Gastroesophageal sphincter (tissue), 4 donors: ENCODE results near the gene ITGAL. TPM values are rescaled to one million over a fixed set of nuclear protein-coding genes. Genes with fewer than 3 reads are reported as not detected.

ENCODE experiments used
- ATAC-seq: fragments of 150-250 bp; one replicate; pipeline ENCODE4 v1.9.1; 2016; ENCODE audit warnings: mild to moderate bottlenecking, moderate library complexity
- H3K27ac ChIP-seq, 4 donors: fragments of 200-600 bp; sonication (generic) in 3 of 4; 1 replicate in 3 of 4; 2 replicates in 1 of 4; pipeline ENCODE4 v1.5.1; 2016 to 2019
- H3K27me3 ChIP-seq: fragments of 200-600 bp; sonication (generic); one replicate; pipeline ENCODE4 v1.5.1; 2019
- H3K36me3 ChIP-seq, 2 donors: fragments of 200-600 bp; sonication (generic); one replicate each; pipeline ENCODE4 v1.5.1; 2019; ENCODE audit warnings: control low read depth in 1 of 2
- H3K4me1 ChIP-seq, 3 donors: fragments of 200-600 bp; sonication (generic); 1 replicate in 2 of 3; 2 replicates in 1 of 3; pipeline ENCODE4 v1.5.1; 2016 to 2019; ENCODE audit warnings: control low read depth in 2 of 3
- H3K4me3 ChIP-seq, 2 donors: fragments of 200-600 bp; sonication (generic); one replicate each; pipeline ENCODE4 v1.5.1; 2019; ENCODE audit warnings: mild to moderate bottlenecking in 1 of 2, moderate library complexity in 1 of 2
- H3K9me3 ChIP-seq, 3 donors: fragments of 200-600 bp; sonication (generic); one replicate each; pipeline ENCODE4 v1.5.1; 2017 to 2019; ENCODE audit warnings: control low read depth in 2 of 3
- EP300 ChIP-seq: sonication (generic); formaldehyde crosslinking; IDR thresholded peaks from one replicate; pipeline ENCODE4 v1.6.1; 2017; ENCODE audit warnings: antibody characterized with exemption, mild to moderate bottlenecking
- POLR2A ChIP-seq, 2 donors: fragments of 450-650 bp; IDR thresholded peaks; one replicate each; pipeline ENCODE4 v1.6.1; 2017; ENCODE audit warnings: antibody characterized with exemption in 2 of 2, mild to moderate bottlenecking in 2 of 2, moderate library complexity in 1 of 2
- POLR2AphosphoS5 ChIP-seq: sonication (generic); formaldehyde crosslinking; IDR thresholded peaks from one replicate; pipeline ENCODE4 v1.6.1; 2017; ENCODE audit warnings: antibody characterized with exemption
- WGBS, 2 donors: methylation state at CpG; one replicate each; pipeline ENCODE4 v1.1.5; 2018; ENCODE audit warnings: low coverage in 1 of 2; 5-methylcytosine and 5-hydroxymethylcytosine counted together
- total RNA-seq, 4 donors: library from RNA; depleted of rRNA; stranded (reverse); fragments of >200 nt; gene quantifications; one replicate each; pipeline ENCODE4 v1.1.0, GENCODE V29; 2016
- TF ChIP-seq, protein P1 (sequence below), 4 experiments: fragments of 200-600 bp in 2 of 4; fragments of 450-650 bp in 2 of 4; sonication (generic) in 1 of 4; IDR thresholded peaks; one replicate each; pipeline ENCODE4 v1.5.1; 2017 to 2019; ENCODE audit warnings: antibody characterized with exemption in 4 of 4, mild to moderate bottlenecking in 2 of 4, moderate library complexity in 2 of 4

ITGAL gene
- total RNA-seq, 4 donors from 2014 or later = 0.30 to 4.2 (median 0.97) TPM

DNA sequence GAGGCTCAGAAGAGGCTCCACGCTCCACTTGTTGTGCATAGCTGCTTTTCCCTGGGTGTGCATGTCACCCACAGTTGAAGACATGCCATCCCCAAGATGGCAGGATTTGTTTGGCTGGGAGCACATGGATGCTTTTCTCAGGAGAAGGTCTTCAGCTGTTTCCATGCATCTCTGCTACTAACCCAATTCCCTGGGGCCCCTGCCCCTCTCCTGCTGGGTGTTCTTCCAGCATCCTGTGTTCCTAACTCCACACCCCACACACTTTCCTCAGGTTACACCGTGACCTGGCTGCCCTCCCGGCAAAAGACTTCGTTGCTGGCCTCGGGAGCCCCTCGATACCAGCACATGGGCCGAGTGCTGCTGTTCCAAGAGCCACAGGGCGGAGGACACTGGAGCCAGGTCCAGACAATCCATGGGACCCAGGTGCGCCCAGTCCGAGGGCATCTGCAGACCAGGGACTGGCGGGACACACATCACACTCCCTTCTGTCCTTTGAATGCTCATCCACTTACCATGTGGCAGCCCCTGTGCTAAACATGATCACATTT is 21.5 kb downstream of the ITGAL start:
- peaks cover 24% of the 10 kb centered on the region for H3K27me3 ChIP-seq
- no peaks in the 10 kb centered on the region for H3K36me3 ChIP-seq
- no peak overlapping the region for H3K27ac ChIP-seq
- H3K4me3 ChIP-seq = no peak overlapping the region
- 47 to 100% methylated on average over 1 to 3 of the region's 11 CpGs for WGBS, 2 donors
- no peak for ATAC-seq
- no peak for TF ChIP-seq POLR2A (IDR thresholded peaks at IDR 0.05)
- TF ChIP-seq, protein P1, sequence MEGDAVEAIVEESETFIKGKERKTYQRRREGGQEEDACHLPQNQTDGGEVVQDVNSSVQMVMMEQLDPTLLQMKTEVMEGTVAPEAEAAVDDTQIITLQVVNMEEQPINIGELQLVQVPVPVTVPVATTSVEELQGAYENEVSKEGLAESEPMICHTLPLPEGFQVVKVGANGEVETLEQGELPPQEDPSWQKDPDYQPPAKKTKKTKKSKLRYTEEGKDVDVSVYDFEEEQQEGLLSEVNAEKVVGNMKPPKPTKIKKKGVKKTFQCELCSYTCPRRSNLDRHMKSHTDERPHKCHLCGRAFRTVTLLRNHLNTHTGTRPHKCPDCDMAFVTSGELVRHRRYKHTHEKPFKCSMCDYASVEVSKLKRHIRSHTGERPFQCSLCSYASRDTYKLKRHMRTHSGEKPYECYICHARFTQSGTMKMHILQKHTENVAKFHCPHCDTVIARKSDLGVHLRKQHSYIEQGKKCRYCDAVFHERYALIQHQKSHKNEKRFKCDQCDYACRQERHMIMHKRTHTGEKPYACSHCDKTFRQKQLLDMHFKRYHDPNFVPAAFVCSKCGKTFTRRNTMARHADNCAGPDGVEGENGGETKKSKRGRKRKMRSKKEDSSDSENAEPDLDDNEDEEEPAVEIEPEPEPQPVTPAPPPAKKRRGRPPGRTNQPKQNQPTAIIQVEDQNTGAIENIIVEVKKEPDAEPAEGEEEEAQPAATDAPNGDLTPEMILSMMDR (IDR thresholded peaks at IDR 0.05) = no peak
- TF ChIP-seq POLR2AphosphoS5 = no peak
- no peak for TF ChIP-seq EP300
- H3K9me3 ChIP-seq = no peaks in the 10 kb centered on the region
- no peaks in the 10 kb centered on the region for H3K4me1 ChIP-seq

DNA sequence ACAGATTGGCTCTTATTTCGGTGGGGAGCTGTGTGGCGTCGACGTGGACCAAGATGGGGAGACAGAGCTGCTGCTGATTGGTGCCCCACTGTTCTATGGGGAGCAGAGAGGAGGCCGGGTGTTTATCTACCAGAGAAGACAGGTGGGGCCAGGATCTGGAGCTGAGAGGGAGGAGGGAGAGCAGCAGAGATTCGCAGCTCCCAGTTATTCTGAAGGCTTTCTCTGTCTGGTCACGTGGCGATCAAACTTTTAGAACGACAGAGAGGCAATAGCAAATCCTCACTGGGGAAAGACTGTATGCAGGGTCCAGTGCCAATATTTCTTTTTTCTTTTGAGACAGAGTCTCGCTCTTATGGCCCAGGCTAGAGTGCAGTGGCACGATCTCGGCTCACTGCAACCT is 22.2 kb downstream of the ITGAL start:
- Histone ChIP-seq H3K4me3 (no peak overlapping the region), H3K36me3 (no peaks in the 10 kb centered on the region), H3K4me1 (no peaks in the 10 kb centered on the region), H3K9me3 (no peaks in the 10 kb centered on the region), H3K27me3 (peaks cover 23% of the 10 kb centered on the region), H3K27ac (no peak overlapping the region)
- WGBS, 2 donors = 69 to 80% methylated on average over 3 to 5 of the region's 12 CpGs
- TF ChIP-seq POLR2A (IDR thresholded peaks at IDR 0.05) (no peak), EP300 (no peak), POLR2AphosphoS5 (no peak)
- TF ChIP-seq, protein P1 (IDR thresholded peaks at IDR 0.05) = no peak
- ATAC-seq = no peak

DNA sequence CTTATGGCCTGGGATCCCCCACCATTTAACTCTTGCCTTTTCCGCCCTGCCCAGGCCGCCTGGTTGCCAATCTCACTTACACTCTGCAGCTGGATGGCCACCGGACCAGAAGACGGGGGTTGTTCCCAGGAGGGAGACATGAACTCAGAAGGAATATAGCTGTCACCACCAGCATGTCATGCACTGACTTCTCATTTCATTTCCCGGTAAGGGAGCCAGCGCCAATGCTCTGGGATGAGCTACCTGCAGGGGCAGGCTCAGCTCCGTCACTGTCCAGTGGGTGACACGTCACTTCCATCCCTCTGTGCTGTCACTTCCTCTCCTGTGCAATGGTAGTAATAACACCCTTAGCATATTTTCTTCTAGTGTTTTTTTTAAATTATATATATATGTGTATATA is 26.7 kb downstream of the ITGAL start:
- WGBS, 2 donors = 56 to 64% methylated on average over 4 to 6 of the region's 8 CpGs
- Histone ChIP-seq H3K9me3 (no peaks in the 10 kb centered on the region), H3K27ac (no peak overlapping the region), H3K4me3 (no peak overlapping the region), H3K4me1 (no peaks in the 10 kb centered on the region), H3K27me3 (peaks cover 22% of the 10 kb centered on the region), H3K36me3 (no peaks in the 10 kb centered on the region)
- TF ChIP-seq, protein P1 (IDR thresholded peaks at IDR 0.05) = no peak
- TF ChIP-seq POLR2AphosphoS5 = no peak
- no peak for TF ChIP-seq POLR2A (IDR thresholded peaks at IDR 0.05)
- no peak for TF ChIP-seq EP300
- no peak for ATAC-seq

DNA sequence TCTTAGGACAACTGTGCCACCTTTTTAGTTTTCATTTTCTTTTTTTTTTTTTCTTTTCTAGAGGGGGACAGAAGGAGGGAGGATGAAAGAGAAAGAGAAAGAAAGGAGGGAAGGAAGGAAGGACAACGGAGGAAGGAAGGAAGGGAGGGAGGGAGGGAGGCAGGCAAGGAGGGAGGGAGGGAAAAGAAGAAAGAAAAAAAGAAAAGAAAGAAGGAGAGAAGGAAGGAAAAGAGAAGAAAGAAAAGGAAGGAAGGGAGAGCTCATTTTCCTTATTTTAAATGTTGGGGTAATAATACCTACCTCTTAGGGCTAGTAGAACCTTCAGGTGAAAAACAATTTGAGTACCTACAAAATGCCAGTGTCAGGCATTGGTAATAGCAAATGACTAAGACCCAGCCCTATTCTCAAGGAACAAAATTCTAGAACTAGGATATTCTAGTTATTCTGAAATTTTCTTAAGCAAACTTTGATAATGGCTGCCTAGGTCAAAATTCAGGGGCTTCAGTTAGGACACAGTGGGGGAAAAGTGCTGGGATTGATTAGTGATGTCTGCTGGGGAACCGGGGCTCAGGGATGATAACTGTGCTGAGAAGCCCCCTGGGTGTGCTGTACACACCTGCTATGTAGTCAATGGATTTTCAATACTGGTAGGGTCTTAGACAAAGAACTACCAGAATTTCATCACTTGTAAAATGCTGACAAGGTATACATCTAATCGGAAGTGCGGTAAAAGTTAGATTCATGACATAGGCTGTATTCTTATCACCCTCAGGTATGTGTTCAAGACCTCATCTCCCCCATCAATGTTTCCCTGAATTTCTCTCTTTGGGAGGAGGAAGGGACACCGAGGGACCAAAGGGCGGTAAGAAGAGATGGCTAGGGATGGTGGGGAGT is 31.1 kb downstream of the ITGAL start:
- H3K36me3 ChIP-seq = no peaks in the 10 kb centered on the region
- H3K27me3 ChIP-seq = peaks cover 6% of the 10 kb centered on the region
- no peak overlapping the region for H3K4me3 ChIP-seq
- H3K9me3 ChIP-seq = no peaks in the 10 kb centered on the region
- H3K27ac ChIP-seq = no peak overlapping the region
- TF ChIP-seq POLR2AphosphoS5 (no peak), POLR2A (IDR thresholded peaks at IDR 0.05) (no peak), EP300 (no peak)
- TF ChIP-seq, protein P1 (IDR thresholded peaks at IDR 0.05) = no peak
- no peaks in the 10 kb centered on the region for H3K4me1 ChIP-seq
- no peak for ATAC-seq
- 67 to 80% methylated on average over 5 of the region's 6 CpGs for WGBS, 2 donors
